ENCODE measurements around the gene MGAT5. TPM values are rescaled to one million over a fixed set of nuclear protein-coding genes. Genes with fewer than 3 reads are reported as not detected.
A peak's percentile ranks its signal among the peaks of the same experiment; 100 is the strongest.

MGAT5 gene
- total RNA-seq, 4 donors from 2014 or later: 34.1 to 47.5 (median 42.6) TPM

DNA sequence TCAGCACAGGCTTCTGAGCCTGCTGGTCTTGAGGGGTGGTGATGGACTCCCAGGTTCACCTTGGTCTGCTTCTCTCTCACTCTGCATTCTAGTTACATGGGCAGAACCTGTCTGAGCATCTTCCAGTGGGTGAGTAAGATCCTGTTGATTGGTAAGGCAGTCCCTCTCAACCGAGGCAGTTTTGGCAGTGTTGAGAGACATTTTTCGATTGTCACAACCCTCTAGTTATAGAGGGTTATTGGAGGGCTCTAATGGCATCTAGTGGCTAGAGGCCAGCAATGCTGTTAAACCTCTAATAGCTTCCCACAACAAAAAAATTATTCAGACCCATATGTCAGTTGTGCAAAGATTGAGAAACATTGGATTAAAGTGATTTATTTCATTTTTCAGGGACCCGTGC lies 9.3 kb upstream of the MGAT5 start:
- H3K4me1 ChIP-seq: peaks cover 0 to 32% (median 16%) of the 10 kb centered on the region in 4 donors
- DNase-seq (ENCODE audit: low spot score in 2 of 2): no peak
- TF ChIP-seq, protein P1, sequence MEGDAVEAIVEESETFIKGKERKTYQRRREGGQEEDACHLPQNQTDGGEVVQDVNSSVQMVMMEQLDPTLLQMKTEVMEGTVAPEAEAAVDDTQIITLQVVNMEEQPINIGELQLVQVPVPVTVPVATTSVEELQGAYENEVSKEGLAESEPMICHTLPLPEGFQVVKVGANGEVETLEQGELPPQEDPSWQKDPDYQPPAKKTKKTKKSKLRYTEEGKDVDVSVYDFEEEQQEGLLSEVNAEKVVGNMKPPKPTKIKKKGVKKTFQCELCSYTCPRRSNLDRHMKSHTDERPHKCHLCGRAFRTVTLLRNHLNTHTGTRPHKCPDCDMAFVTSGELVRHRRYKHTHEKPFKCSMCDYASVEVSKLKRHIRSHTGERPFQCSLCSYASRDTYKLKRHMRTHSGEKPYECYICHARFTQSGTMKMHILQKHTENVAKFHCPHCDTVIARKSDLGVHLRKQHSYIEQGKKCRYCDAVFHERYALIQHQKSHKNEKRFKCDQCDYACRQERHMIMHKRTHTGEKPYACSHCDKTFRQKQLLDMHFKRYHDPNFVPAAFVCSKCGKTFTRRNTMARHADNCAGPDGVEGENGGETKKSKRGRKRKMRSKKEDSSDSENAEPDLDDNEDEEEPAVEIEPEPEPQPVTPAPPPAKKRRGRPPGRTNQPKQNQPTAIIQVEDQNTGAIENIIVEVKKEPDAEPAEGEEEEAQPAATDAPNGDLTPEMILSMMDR (IDR thresholded peaks at IDR 0.05): no peak
- TF ChIP-seq POLR2A (IDR thresholded peaks at IDR 0.05): no peak
- no peak for TF ChIP-seq EP300 (IDR thresholded peaks at IDR 0.05)
- no peaks in the 10 kb centered on the region for H3K36me3 ChIP-seq
- WGBS, 2 donors: 28 to 61% methylated on average over 3 of the region's 3 CpGs
- H3K27me3 ChIP-seq: no peaks in the 10 kb centered on the region
- H3K27ac ChIP-seq: no peak overlapping the region
- H3K4me3 ChIP-seq: no peak overlapping the region
- no peaks in the 10 kb centered on the region for H3K9me3 ChIP-seq

DNA sequence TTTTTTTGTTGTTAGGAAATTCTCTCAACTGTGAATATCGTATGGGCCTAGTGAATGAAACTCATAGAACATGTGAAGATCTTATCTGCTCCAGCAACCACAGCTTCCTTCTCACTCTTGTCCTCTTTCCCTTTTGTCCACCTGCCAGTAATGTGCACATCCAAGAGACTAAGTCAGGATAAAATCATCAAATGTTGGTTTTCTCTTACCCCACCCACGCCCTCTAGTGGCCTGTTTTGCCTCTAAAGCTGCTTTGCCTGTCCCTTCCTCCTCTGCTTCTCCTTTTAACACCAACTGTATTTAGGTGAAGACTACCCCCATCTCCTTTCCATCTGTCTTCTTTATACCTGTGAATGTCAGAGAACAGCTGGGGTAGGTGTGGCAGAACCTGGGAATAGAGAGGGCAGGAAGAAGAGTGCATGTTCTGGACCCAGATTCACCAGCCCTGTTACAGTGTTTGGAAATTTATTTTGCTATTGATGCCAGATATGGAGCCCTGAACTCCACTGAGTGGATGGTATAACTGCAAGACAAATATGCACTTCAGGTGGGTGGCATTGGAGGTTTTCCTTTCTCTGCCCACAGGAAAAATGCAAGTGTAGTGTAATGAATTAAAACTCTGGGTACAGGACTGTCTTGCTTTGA lies 8.4 kb upstream of the MGAT5 start:
- Histone ChIP-seq H3K27ac (no peak overlapping the region), H3K27me3 (no peaks in the 10 kb centered on the region), H3K9me3 (no peaks in the 10 kb centered on the region), H3K36me3 (no peaks in the 10 kb centered on the region), H3K4me3 (no peak overlapping the region), H3K4me1 (peaks cover 0 to 34% (median 14%) of the 10 kb centered on the region in 4 donors)
- 33 to 38% methylated on average over 2 of the region's 2 CpGs for WGBS, 2 donors
- TF ChIP-seq POLR2A (IDR thresholded peaks at IDR 0.05) (no peak), EP300 (IDR thresholded peaks at IDR 0.05) (peak in 1 of 2 donors; percentile 42)
- TF ChIP-seq, protein P1 (IDR thresholded peaks at IDR 0.05): peak; percentile 65 to 70 (median 66)
- DNase-seq (ENCODE audit: low spot score in 2 of 2): peak; percentile 78 to 95

DNA sequence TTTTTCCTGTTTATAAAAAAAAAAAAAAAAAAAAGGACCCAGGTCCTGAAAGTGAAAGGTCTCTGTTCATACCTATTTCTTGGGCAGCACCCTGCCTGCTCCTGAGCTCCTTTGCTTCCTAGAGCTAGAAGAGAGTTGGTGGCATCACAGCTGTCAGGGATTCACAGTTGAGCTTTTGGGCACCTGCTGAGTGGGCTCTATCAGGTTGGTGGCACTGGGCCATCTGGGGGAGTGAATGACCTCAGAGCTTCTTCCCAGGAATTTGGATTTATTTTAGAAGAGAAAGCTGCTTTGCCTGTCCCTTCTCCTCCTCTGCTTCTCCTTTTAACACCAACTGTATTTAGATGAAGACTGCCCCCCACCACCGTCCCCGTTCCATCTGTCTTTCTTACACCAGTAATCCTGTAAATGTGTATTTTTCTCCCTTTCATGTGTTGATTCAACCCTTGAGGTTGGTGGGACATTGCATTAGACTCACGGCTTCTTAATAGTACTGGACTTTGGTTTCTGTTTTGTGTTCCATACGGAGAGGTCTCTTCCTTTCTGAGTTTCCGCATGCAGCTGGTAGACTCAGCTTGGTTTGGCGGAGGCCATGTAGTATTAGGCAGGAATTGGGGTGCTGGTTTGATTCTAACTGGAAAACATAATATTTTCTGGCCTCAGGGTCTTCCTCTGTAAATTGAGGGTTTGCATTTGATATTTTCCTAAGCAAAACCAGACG lies 7.6 kb upstream of the MGAT5 start:
- no peak for DNase-seq (ENCODE audit: low spot score in 2 of 2)
- TF ChIP-seq POLR2A (IDR thresholded peaks at IDR 0.05) (no peak), EP300 (IDR thresholded peaks at IDR 0.05) (no peak)
- TF ChIP-seq, protein P1 (IDR thresholded peaks at IDR 0.05): no peak
- Histone ChIP-seq H3K4me3 (peak overlapping the region in 1 of 4 donors; percentile 14), H3K9me3 (no peaks in the 10 kb centered on the region), H3K27ac (peak overlapping the region in 1 of 4 donors; percentile 33), H3K27me3 (no peaks in the 10 kb centered on the region), H3K4me1 (peaks cover 0 to 40% (median 14%) of the 10 kb centered on the region in 4 donors), H3K36me3 (no peaks in the 10 kb centered on the region)
- 68 to 69% methylated on average over 7 of the region's 7 CpGs for WGBS, 2 donors

DNA sequence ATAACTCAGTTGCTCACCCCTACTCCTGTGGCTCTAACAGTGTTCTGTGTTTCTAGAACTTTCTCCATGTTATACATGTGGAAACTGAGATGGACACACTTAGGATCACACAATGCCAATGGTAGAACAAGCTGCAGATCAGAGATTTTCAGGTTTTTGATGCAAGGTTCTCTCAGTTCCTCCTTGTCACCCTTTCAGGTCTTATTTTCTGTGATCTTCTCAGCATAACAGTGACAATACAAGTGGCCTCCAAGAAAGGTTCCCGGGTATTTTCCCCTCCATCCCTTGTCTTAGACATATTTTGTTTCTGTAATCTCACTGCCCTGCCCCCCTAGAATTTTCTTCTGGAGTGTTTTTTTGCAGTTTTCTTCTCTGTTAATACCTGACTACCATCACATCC lies 6.2 kb upstream of the MGAT5 start:
- 83 to 91% methylated on average over 1 of the region's 1 CpG for WGBS, 2 donors
- Histone ChIP-seq H3K4me3 (no peak overlapping the region), H3K4me1 (peaks cover 0 to 47% (median 15%) of the 10 kb centered on the region in 4 donors), H3K27me3 (no peaks in the 10 kb centered on the region), H3K36me3 (no peaks in the 10 kb centered on the region), H3K27ac (no peak overlapping the region), H3K9me3 (no peaks in the 10 kb centered on the region)
- no peak for DNase-seq (ENCODE audit: low spot score in 2 of 2)
- no peak for TF ChIP-seq POLR2A (IDR thresholded peaks at IDR 0.05)
- TF ChIP-seq, protein P1 (IDR thresholded peaks at IDR 0.05): no peak
- no peak for TF ChIP-seq EP300 (IDR thresholded peaks at IDR 0.05)

DNA sequence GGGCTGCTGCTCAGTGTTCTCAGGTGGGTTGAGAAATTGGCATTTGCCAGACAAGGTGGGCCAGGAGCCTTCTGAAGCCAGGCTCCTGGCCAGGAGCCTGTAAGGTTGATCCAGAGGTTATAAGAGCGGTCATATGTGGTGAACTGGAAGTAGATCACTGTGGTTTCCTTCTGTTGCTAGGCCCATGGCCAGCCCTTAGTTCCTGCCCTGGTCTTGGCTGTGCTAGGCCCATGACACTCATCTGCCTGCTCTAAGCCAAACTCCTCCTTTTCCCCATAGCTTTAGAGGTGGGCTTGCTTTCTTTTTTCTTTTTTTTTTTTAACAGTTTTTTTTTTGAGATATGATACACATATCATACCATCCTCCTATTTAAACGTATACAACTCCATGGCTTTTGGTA lies 5.0 kb upstream of the MGAT5 start:
- Histone ChIP-seq H3K27ac (no peak overlapping the region), H3K4me1 (peaks cover 0 to 60% (median 22%) of the 10 kb centered on the region in 4 donors), H3K4me3 (no peak overlapping the region), H3K36me3 (no peaks in the 10 kb centered on the region), H3K9me3 (no peaks in the 10 kb centered on the region), H3K27me3 (no peaks in the 10 kb centered on the region)
- TF ChIP-seq EP300 (IDR thresholded peaks at IDR 0.05): no peak
- no peak for TF ChIP-seq POLR2A (IDR thresholded peaks at IDR 0.05)
- TF ChIP-seq, protein P1 (IDR thresholded peaks at IDR 0.05): no peak
- DNase-seq (ENCODE audit: low spot score in 2 of 2): no peak
- 81 to 88% methylated on average over 2 of the region's 2 CpGs for WGBS, 2 donors
